ENCODE measurements around the gene KIF26B.
A peak's percentile ranks its signal among the peaks of the same experiment; 100 is the strongest.

Gene KIF26B

GRCh38 chr1:245234217-245235081 is 79.7 kb downstream of the KIF26B start:
- DNase-seq (ENCODE audit: low spot score), result peak; percentile 30
- peak; percentile 5 for FAIRE-seq

GRCh38 chr1:245235156-245235555 is 80.4 kb downstream of the KIF26B start:
- DNase-seq (ENCODE audit: low spot score), result no peak
- no peak for FAIRE-seq

- no peak for FAIRE-seq
- no peak for DNase-seq (ENCODE audit: low spot score)
Observed at GRCh38 chr1:245240648-245241165, 85.9 kb downstream of the KIF26B start.

GRCh38 chr1:245241526-245242130 is 86.8 kb downstream of the KIF26B start:
- DNase-seq (ENCODE audit: low spot score) (no peak), FAIRE-seq (no peak)

- DNase-seq (ENCODE audit: low spot score), result no peak
- no peak for FAIRE-seq
Observed at GRCh38 chr1:245242989-245243388, 88.2 kb downstream of the KIF26B start.

- DNase-seq (ENCODE audit: low spot score), result no peak
Observed at GRCh38 chr1:245245021-245245667, 90.4 kb downstream of the KIF26B start.

GRCh38 chr1:245246433-245246832 is 91.6 kb downstream of the KIF26B start:
- no peak for DNase-seq (ENCODE audit: low spot score)
- no peak for FAIRE-seq

More at GRCh38 chr1:245245021-245245667, 90.4 kb downstream of the KIF26B start:
- FAIRE-seq, result no peak

GRCh38 chr1:245247356-245247755 is 92.6 kb downstream of the KIF26B start:
- no peak for FAIRE-seq
- DNase-seq (ENCODE audit: low spot score), result no peak

- no peak for DNase-seq (ENCODE audit: low spot score)
- FAIRE-seq, result no peak
Observed at GRCh38 chr1:245247801-245248200, 93.0 kb downstream of the KIF26B start.

- no peak for FAIRE-seq
- no peak for DNase-seq (ENCODE audit: low spot score)
Observed at GRCh38 chr1:245248231-245248731, 93.5 kb downstream of the KIF26B start.

GRCh38 chr1:245255783-245256182 is 101.0 kb downstream of the KIF26B start:
- DNase-seq (ENCODE audit: low spot score) (no peak), FAIRE-seq (no peak)

- no peak for FAIRE-seq
- no peak for DNase-seq (ENCODE audit: low spot score)
Observed at GRCh38 chr1:245256528-245256927, 101.7 kb downstream of the KIF26B start.

- DNase-seq (ENCODE audit: low spot score) (peak; percentile 64), FAIRE-seq (no peak)
Observed at GRCh38 chr1:245258271-245258920, 103.6 kb downstream of the KIF26B start.

GRCh38 chr1:245260110-245260882 is 105.5 kb downstream of the KIF26B start:
- no peak for DNase-seq (ENCODE audit: low spot score)
- FAIRE-seq, result no peak

- FAIRE-seq (no peak), DNase-seq (ENCODE audit: low spot score) (no peak)
Observed at GRCh38 chr1:245260883-245261282, 106.1 kb downstream of the KIF26B start.

- DNase-seq (ENCODE audit: low spot score) (no peak), FAIRE-seq (no peak)
Observed at GRCh38 chr1:245261786-245262185, 107.0 kb downstream of the KIF26B start.

GRCh38 chr1:245263529-245264095 is 108.8 kb downstream of the KIF26B start:
- no peak for DNase-seq (ENCODE audit: low spot score)
- FAIRE-seq, result no peak

GRCh38 chr1:245264226-245264625 is 109.4 kb downstream of the KIF26B start:
- DNase-seq (ENCODE audit: low spot score) (no peak), FAIRE-seq (no peak)

- FAIRE-seq (no peak), DNase-seq (ENCODE audit: low spot score) (no peak)
Observed at GRCh38 chr1:245266105-245266504, 111.3 kb downstream of the KIF26B start.

GRCh38 chr1:245270063-245270462 is 115.3 kb downstream of the KIF26B start:
- DNase-seq (ENCODE audit: low spot score) (no peak), FAIRE-seq (no peak)

Data from urothelium cell line (cell line).